Esophagus muscularis mucosa (tissue), 4 donors: Measurements from ENCODE around the gene SLC25A22.

Experiments
- CTCF ChIP-seq, 3 experiments: fragments of 200-600 bp in 2 of 3; fragments of 450-650 bp in 1 of 3; sonication (generic) in 2 of 3; IDR thresholded peaks; one replicate each; pipeline ENCODE4 v1.5.1; 2017 to 2019; ENCODE audit warnings: antibody characterized with exemption in 3 of 3, mild to moderate bottlenecking in 2 of 3, moderate library complexity in 1 of 3
- EP300 ChIP-seq: sonication (generic); formaldehyde crosslinking; IDR thresholded peaks from one replicate; pipeline ENCODE4 v1.6.1; 2017; ENCODE audit warnings: antibody characterized with exemption
- POLR2A ChIP-seq: fragments of 450-650 bp; IDR thresholded peaks from one replicate; pipeline ENCODE4 v1.6.1; 2017; ENCODE audit warnings: antibody characterized with exemption, moderate library complexity, mild to moderate bottlenecking, low read depth
- POLR2AphosphoS5 ChIP-seq, 2 donors: sonication (generic); formaldehyde crosslinking; IDR thresholded peaks; one replicate each; pipeline ENCODE4 v1.6.1; 2017; ENCODE audit warnings: antibody characterized with exemption in 2 of 2

DNA sequence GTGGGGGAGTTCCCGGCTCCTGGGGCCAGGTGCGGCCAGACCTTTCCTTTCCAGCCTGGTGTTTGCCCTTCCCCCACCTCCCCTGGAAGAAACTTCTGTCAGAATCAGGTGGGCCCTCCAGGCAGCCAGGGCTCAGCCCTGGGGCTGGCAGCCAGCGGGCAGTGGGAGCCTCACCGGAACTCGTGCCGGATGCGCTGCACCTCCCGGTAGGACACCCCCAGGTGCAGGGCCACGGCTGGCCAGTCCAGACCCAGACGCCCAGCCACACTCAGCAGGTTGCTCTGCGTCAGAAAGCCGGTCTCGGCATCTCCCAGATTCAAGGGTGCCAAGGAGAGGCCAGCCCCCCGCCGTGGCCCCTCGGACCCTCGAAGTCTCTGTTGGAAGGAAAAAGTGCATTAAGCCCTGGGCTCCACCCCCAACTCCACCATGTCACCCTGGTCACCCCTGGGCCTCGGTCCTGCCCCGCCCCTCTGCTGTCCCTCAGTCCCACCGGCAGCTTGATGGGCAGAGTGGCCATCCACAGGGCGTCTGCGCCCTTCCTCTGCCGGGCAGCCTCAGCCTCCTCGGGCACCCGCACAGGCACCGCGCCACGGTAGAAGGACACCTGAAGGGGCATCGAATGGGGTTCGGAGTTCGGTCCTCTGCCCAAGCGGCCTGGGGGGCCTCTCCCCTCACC is 1.7 kb upstream of the SLC25A22 start:
- no peak for TF ChIP-seq CTCF (IDR thresholded peaks at IDR 0.05)
- TF ChIP-seq POLR2A = no peak
- no peak for TF ChIP-seq POLR2AphosphoS5 (IDR thresholded peaks at IDR 0.05)
- TF ChIP-seq EP300 = no peak
